Measurements from ENCODE around the gene GOLGA8T. TPM values are rescaled to one million over a fixed set of nuclear protein-coding genes. Genes with fewer than 3 reads are reported as not detected.

The GOLGA8T gene, protein sequence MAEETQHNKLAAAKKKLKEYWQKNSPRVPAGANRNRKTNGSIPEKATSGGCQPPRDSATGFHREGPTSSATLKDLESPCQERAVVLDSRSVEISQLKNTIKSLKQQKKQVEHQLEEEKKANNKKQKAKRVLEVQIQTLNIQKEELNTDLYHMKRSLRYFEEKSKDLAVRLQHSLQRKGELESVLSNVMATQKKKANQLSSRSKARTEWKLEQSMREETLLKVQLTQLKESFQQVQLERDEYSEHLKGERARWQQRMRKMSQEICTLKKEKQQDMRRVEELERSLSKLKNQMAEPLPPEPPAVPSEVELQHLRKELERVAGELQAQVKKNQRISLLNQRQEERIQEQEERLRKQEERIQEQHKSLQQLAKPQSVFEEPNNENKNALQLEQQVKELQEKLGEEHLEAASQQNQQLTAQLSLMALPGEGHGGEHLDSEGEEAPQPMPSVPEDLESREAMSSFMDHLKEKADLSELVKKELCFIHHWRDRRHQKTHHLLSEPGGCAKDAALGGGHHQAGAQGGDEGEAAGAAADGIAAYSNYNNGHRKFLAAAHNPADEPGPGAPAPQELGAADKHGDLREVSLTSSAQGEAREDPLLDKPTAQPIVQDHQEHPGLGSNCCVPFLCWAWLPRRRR
- 0.86 to 2.2 TPM (median 1.9 TPM) in 5 replicates for total RNA-seq (2022; extraction: Qiagen RNA extraction; ENCODE audit: low read depth)

GRCh38 chr15:30134751-30135150 lies at the start of gene GOLGA8T:
GOLGA8T (plus strand) TSS chr15:30135051; CDS start chr15:30135149, 98 bp downstream.

Other genes starting within 250 kb of the GOLGA8T start
- 0.10 TPM in 1 of 5 replicates, not detected in the others for gene GOLGA8J, start 52.1 kb upstream of the GOLGA8T start, total RNA-seq (2022; extraction: Qiagen RNA extraction; ENCODE audit: low read depth)